Choroid plexus epithelial cell (primary cell): ENCODE data around the gene P3H3.
"Not testable (repeated sequence)": the region's sequence is repeated elsewhere in the genome, so short reads cannot be mapped to it uniquely, and the experiment has no call there.

Source experiments
- DNase-seq: peaks from one replicate; pipeline ENCODE4 v3.0.0-alpha.2; 2010; ENCODE audit warnings: low read depth
- H3K4me3 ChIP-seq: 2 replicates; pipeline ENCODE4 v1.5.1; 2011; ENCODE audit warnings: low read depth, mild to moderate bottlenecking, control low read depth, low read length, moderate library complexity
- CTCF ChIP-seq: conservative IDR thresholded peaks from 2 replicates; pipeline ENCODE4 v1.5.1; 2011; ENCODE audit warnings: low read depth, mild to moderate bottlenecking, control low read depth, inconsistent platforms, low read length, moderate library complexity

P3H3 gene

GRCh38 chr12:6867413-6868210 lies 39.4 kb downstream of the P3H3 start, which contains the start of gene TPI1:
TPI1 (plus strand) TSS chr12:6867531; CDS start chr12:6867567, 36 bp downstream.
- peak within 1 kb of the TSS; percentile 91 for H3K4me3 ChIP-seq
- peak; percentile 84 for DNase-seq
- no peak for TF ChIP-seq CTCF

GRCh38 chr12:6868211-6869048 lies 40.2 kb downstream of the P3H3 start:
- DNase-seq, result peak; percentile 38
- peak overlapping the region; percentile 91 for H3K4me3 ChIP-seq
- peak; percentile 47 for TF ChIP-seq CTCF

- TF ChIP-seq CTCF, result peak; percentile 90
- peak; percentile 81 for DNase-seq
These were observed 41.1 kb downstream of the P3H3 start for GRCh38 chr12:6869049-6870021.

GRCh38 chr12:6870304-6870703 lies 42.1 kb downstream of the P3H3 start:
- DNase-seq, H3K4me3 ChIP-seq: not testable (repeated sequence)

More at GRCh38 chr12:6869049-6870021, 41.1 kb downstream of the P3H3 start:
- H3K4me3 ChIP-seq, result peak overlapping the region; percentile 91

- no peak for TF ChIP-seq CTCF
- H3K4me3 ChIP-seq, result no peak overlapping the region
- DNase-seq, result no peak
These were observed 43.1 kb downstream of the P3H3 start for GRCh38 chr12:6871052-6871957.

GRCh38 chr12:6872073-6873048 lies 44.2 kb downstream of the P3H3 start:
- TF ChIP-seq CTCF, result peak; percentile 92
- DNase-seq, result peak; percentile 77
- H3K4me3 ChIP-seq, result peak overlapping the region; percentile 81
